HFFc6 (cell line): Measurements from ENCODE around the gene RASSF4. TPM values are rescaled to one million over a fixed set of nuclear protein-coding genes. Genes with fewer than 3 reads are reported as not detected.
A peak's percentile ranks its signal among the peaks of the same experiment; 100 is the strongest.

ENCODE experiments used
- DNase-seq: peaks from one replicate; pipeline ENCODE4 v3.0.0-alpha.2; 2018
- H3K27ac Mint-ChIP-seq: 2 replicates; pipeline ENCODE4 v1.8.0; 2020; ENCODE audit warnings: mild to moderate bottlenecking, mixed read lengths
- H3K27me3 Mint-ChIP-seq: 2 replicates; pipeline ENCODE4 v1.8.0; 2021; ENCODE audit warnings: mild to moderate bottlenecking, moderate library complexity, mixed read lengths; ENCODE audit not compliant: insufficient read depth
- H3K36me3 Mint-ChIP-seq: 2 replicates; pipeline ENCODE4 v1.8.0; 2021; ENCODE audit warnings: low read depth, mixed read lengths
- H3K4me1 Mint-ChIP-seq: 2 replicates; pipeline ENCODE4 v1.8.0; 2020; ENCODE audit warnings: low read depth, mixed read lengths
- H3K4me3 Mint-ChIP-seq: 2 replicates; pipeline ENCODE4 v1.8.0; 2020; ENCODE audit warnings: mild to moderate bottlenecking, moderate library complexity, mixed read lengths
- H3K9me3 Mint-ChIP-seq: 2 replicates; pipeline ENCODE4 v1.8.0; 2020; ENCODE audit warnings: mild to moderate bottlenecking, mixed read lengths
- total RNA-seq, 6 experiments: library from RNA; stranded (reverse); fragmentation: NEBNext Ultra II Directional; extraction: Animal tissue kit (Norgen Biotek cat#: 25700); gene quantifications; 2 replicates in 1 of 6; 3 replicates in 5 of 6; pipeline ENCODE4 v1.2.3, GENCODE V29; 2021
- TF ChIP-seq, protein P1 (sequence below): fragments of 200-600 bp; sonication (generic); IDR thresholded peaks from 2 replicates; pipeline ENCODE4 v1.5.0; 2021; ENCODE audit warnings: antibody characterized with exemption, mild to moderate bottlenecking

Gene RASSF4
- total RNA-seq, 6 experiments from 2014 or later: 1.1 to 3.8 (median 2.9) TPM

DNA sequence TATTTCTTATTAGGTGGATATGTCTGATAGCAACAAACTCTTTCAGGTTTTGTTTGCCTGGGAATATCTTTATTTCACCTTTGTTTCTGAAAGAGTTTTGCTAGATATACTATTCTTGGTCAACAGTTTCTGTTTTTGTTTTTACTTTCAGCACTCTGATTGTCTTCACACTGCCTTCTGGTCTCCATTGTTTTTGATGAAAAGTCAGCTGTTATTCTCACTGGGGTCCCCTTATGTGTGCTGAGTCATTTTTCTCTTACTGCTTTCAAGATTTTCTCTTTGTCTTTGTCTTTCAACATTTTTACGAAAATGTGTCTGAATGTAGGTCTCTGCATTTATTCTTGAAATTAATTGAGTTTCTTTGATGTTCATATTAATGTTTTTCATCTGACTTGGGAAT is 15.2 kb upstream of the RASSF4 start:
- Mint-ChIP-seq H3K9me3 (peaks cover 9% of the 10 kb centered on the region), H3K36me3 (peaks cover 14% of the 10 kb centered on the region), H3K4me3 (no peak overlapping the region), H3K4me1 (peaks cover 8% of the 10 kb centered on the region; the same call in 1 of the 2 replicates), H3K27me3 (peaks cover 5% of the 10 kb centered on the region; the same call in 1 of the 2 replicates), H3K27ac (no peak overlapping the region)
- TF ChIP-seq, protein P1, sequence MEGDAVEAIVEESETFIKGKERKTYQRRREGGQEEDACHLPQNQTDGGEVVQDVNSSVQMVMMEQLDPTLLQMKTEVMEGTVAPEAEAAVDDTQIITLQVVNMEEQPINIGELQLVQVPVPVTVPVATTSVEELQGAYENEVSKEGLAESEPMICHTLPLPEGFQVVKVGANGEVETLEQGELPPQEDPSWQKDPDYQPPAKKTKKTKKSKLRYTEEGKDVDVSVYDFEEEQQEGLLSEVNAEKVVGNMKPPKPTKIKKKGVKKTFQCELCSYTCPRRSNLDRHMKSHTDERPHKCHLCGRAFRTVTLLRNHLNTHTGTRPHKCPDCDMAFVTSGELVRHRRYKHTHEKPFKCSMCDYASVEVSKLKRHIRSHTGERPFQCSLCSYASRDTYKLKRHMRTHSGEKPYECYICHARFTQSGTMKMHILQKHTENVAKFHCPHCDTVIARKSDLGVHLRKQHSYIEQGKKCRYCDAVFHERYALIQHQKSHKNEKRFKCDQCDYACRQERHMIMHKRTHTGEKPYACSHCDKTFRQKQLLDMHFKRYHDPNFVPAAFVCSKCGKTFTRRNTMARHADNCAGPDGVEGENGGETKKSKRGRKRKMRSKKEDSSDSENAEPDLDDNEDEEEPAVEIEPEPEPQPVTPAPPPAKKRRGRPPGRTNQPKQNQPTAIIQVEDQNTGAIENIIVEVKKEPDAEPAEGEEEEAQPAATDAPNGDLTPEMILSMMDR: no peak
- no peak for DNase-seq

DNA sequence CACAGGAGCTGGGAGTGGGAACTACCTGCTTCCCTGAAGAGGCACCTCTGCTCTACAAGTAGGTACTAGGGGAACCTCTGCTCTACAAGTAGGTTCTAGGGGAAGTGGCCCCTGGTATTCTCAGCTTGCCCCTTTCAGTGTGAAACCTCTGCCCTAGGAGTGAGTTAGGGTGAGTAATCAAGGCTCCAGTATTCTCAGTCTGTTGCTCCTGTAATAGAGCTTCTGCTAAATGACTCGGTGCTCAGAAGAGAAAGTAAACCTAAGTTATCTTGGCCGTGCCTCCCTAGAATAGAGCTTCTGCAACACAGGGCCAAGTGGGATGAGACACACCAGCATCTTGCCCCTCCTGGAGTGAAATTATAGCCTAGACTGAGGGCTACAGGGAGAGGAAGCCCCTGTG is 13.4 kb upstream of the RASSF4 start:
- Mint-ChIP-seq H3K27me3 (peaks cover 5% of the 10 kb centered on the region; the same call in 1 of the 2 replicates), H3K36me3 (peaks cover 14% of the 10 kb centered on the region), H3K27ac (no peak overlapping the region), H3K4me3 (peak overlapping the region; percentile 70), H3K9me3 (peaks cover 9% of the 10 kb centered on the region), H3K4me1 (peaks cover 8% of the 10 kb centered on the region; the same call in 1 of the 2 replicates)
- TF ChIP-seq, protein P1: no peak
- peak; percentile 15 for DNase-seq

DNA sequence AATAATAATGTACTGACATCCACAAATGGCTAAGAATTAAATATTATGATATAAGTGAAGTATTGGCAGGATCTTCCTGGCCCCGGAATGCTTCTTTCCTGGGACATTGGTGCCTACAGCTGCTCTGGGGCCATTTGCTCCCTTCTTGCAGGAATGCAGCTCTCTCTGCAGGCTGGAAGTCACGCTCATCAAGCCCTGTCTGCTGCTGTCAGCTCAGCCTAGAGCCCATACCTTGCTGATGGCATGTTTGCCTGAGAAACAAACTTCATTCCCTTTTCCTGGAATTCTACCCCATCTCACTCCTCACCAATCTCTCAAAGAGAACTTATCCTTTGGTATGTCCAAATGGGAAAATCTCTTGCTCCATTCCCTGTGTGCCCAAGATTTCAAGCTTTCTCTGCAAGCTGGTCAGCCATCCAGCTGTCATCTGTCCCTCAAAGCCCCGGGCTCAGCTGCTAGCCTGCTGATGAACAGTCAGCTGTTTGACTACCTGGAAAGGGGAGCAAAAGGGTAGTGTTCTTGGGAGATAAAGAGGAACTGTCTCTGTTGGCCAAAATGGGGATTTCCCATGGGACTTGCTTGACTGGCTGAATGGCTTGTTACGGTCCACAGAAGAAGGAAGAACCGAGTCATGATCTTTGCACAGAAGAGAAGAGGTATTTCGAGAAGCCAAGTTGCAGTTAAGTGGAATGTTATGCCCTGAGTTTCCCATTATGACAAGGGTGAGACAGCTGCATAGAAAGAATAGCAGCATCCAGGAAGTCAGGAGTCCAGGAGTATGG is 12.0 kb upstream of the RASSF4 start:
- Mint-ChIP-seq H3K4me1 (peaks cover 11% of the 10 kb centered on the region), H3K27me3 (peaks cover 5% of the 10 kb centered on the region; the same call in 1 of the 2 replicates), H3K27ac (no peak overlapping the region), H3K4me3 (no peak overlapping the region), H3K9me3 (peaks cover 9% of the 10 kb centered on the region), H3K36me3 (peaks cover 14% of the 10 kb centered on the region)
- TF ChIP-seq, protein P1: no peak
- DNase-seq: no peak

DNA sequence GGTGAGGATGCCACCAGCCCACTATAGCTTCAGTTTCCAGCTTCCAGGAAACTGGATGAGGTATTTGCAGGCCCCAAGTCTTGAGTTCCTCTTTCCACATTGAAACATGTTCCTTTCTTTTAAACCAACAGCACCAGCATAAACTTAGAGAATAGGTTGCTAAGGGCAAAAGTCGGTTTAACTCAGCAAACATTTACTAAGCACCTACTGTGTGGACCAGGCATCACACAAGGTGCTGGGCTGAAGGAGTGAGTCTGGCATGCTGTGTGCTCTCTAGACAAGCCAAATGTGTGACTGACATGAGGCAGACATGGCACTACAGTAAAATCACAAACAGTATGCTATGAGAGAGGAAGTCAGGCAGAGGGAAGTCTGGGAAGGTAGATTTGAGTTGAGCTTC is 11.0 kb upstream of the RASSF4 start:
- Mint-ChIP-seq H3K27ac (no peak overlapping the region), H3K9me3 (peaks cover 9% of the 10 kb centered on the region), H3K4me1 (peaks cover 22% of the 10 kb centered on the region), H3K36me3 (peaks cover 14% of the 10 kb centered on the region), H3K27me3 (peaks cover 5% of the 10 kb centered on the region; the same call in 1 of the 2 replicates), H3K4me3 (no peak overlapping the region)
- TF ChIP-seq, protein P1: no peak
- no peak for DNase-seq

DNA sequence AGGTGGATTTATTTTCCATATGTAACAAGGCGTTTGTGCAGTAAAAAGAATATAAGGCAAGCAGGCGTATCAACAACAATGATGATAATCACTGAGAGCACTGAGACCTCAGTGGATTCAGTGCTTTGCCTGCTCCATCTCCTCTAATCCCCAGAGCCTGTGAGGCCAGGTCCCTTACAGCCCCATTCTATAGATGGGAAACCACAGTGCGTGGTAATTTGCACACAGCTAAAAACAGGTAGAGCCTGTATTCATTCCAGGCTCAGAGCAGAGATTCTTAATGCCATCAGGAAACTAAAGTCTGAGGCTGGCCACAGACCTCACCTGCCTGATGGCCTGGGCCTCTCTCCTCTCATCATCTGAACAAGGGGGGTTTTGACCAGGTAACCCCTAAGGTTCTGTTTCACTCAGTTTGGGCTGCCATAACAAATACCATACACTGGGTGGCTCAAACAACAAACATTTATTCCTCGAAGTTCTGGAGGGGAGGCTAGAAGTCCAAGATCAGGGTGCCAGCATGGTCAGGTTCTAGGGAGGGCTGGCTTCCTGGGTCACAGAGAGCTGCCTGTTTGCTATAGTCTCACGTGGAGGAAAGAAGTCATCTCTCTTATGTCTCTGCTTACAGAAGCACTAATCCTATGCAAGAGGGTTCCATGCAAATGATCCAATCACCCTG is 10.3 kb upstream of the RASSF4 start:
- H3K27me3 Mint-ChIP-seq: peaks cover 5% of the 10 kb centered on the region; the same call in 1 of the 2 replicates
- no peak for DNase-seq
- H3K27ac Mint-ChIP-seq: no peak overlapping the region
- no peak overlapping the region for H3K4me3 Mint-ChIP-seq
- peaks cover 6% of the 10 kb centered on the region for H3K9me3 Mint-ChIP-seq
- H3K4me1 Mint-ChIP-seq: peaks cover 22% of the 10 kb centered on the region
- TF ChIP-seq, protein P1: 0 out of 2 replicates have a peak, but pooled peaks have one; percentile 20
- H3K36me3 Mint-ChIP-seq: peaks cover 11% of the 10 kb centered on the region
